Measurements from ENCODE around the gene SLC22A12. TPM values are rescaled to one million over a fixed set of nuclear protein-coding genes. Genes with fewer than 3 reads are reported as not detected.

The SLC22A12 gene
- total and polyA plus RNA-seq, 2 experiments from 2014 or later: not detected

- no peaks in the 10 kb centered on the region for H3K9me3 Mint-ChIP-seq
- peak; percentile 17 for ATAC-seq
- no peak overlapping the region; the same call in 2 of the 3 replicates for H3K4me3 Mint-ChIP-seq
- peak overlapping the region; percentile 67; the same call in 1 of the 2 replicates for H3K27ac Mint-ChIP-seq
- peaks cover 9% of the 10 kb centered on the region for H3K4me1 ChIP-seq (ENCODE audit: insufficient read depth)
- H3K27me3 Mint-ChIP-seq (ENCODE audit: insufficient read depth, low read depth, poor library complexity): peaks cover 19% of the 10 kb centered on the region
- TF ChIP-seq ZNF114 (CRISPR knock-in tag; IDR thresholded peaks at IDR 0.05) (no peak), STAT1 (IDR thresholded peaks at IDR 0.05; ENCODE audit: unreplicated experiment) (no peak), ZNF331 (CRISPR knock-in tag; IDR thresholded peaks at IDR 0.05; ENCODE audit: low read depth) (no peak), CREB1 (CRISPR knock-in tag; IDR thresholded peaks at IDR 0.05; ENCODE audit: low read depth) (no peak), EZH2 (IDR thresholded peaks at IDR 0.05; ENCODE audit: low read depth, unreplicated experiment) (no peak), ETS1 (IDR thresholded peaks at IDR 0.05) (no peak), NANOG (IDR thresholded peaks at IDR 0.05; ENCODE audit: borderline replicate concordance) (no peak), ZNF462 (CRISPR knock-in tag; IDR thresholded peaks at IDR 0.05) (no peak), EZH2phosphoT487 (IDR thresholded peaks at IDR 0.05; ENCODE audit: unreplicated experiment) (no peak), JUNB (IDR thresholded peaks at IDR 0.05; ENCODE audit: unreplicated experiment) (no peak), POLR2AphosphoS5 (IDR thresholded peaks at IDR 0.05; ENCODE audit: low read depth) (no peak)
- TF ChIP-seq, protein P1, sequence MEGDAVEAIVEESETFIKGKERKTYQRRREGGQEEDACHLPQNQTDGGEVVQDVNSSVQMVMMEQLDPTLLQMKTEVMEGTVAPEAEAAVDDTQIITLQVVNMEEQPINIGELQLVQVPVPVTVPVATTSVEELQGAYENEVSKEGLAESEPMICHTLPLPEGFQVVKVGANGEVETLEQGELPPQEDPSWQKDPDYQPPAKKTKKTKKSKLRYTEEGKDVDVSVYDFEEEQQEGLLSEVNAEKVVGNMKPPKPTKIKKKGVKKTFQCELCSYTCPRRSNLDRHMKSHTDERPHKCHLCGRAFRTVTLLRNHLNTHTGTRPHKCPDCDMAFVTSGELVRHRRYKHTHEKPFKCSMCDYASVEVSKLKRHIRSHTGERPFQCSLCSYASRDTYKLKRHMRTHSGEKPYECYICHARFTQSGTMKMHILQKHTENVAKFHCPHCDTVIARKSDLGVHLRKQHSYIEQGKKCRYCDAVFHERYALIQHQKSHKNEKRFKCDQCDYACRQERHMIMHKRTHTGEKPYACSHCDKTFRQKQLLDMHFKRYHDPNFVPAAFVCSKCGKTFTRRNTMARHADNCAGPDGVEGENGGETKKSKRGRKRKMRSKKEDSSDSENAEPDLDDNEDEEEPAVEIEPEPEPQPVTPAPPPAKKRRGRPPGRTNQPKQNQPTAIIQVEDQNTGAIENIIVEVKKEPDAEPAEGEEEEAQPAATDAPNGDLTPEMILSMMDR (conservative IDR thresholded peaks at IDR 0.05; ENCODE audit: low read depth in 2 of 2): no peak
- TF ChIP-seq, protein P2, sequence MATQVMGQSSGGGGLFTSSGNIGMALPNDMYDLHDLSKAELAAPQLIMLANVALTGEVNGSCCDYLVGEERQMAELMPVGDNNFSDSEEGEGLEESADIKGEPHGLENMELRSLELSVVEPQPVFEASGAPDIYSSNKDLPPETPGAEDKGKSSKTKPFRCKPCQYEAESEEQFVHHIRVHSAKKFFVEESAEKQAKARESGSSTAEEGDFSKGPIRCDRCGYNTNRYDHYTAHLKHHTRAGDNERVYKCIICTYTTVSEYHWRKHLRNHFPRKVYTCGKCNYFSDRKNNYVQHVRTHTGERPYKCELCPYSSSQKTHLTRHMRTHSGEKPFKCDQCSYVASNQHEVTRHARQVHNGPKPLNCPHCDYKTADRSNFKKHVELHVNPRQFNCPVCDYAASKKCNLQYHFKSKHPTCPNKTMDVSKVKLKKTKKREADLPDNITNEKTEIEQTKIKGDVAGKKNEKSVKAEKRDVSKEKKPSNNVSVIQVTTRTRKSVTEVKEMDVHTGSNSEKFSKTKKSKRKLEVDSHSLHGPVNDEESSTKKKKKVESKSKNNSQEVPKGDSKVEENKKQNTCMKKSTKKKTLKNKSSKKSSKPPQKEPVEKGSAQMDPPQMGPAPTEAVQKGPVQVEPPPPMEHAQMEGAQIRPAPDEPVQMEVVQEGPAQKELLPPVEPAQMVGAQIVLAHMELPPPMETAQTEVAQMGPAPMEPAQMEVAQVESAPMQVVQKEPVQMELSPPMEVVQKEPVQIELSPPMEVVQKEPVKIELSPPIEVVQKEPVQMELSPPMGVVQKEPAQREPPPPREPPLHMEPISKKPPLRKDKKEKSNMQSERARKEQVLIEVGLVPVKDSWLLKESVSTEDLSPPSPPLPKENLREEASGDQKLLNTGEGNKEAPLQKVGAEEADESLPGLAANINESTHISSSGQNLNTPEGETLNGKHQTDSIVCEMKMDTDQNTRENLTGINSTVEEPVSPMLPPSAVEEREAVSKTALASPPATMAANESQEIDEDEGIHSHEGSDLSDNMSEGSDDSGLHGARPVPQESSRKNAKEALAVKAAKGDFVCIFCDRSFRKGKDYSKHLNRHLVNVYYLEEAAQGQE (IDR thresholded peaks at IDR 0.05; ENCODE audit: unreplicated experiment): no peak
- no peaks in the 10 kb centered on the region; the same call in 2 of the 3 replicates for H3K36me3 Mint-ChIP-seq (ENCODE audit: low read depth)
- H4K20me1 ChIP-seq (replicated peaks; ENCODE audit: insufficient read depth): no peaks in the 10 kb centered on the region
- no peaks in the 10 kb centered on the region for H3F3A ChIP-seq (replicated peaks; ENCODE audit: low read depth)
- no peak overlapping the region for H3K27ac ChIP-seq (ENCODE audit: low read depth)
- no peaks in the 10 kb centered on the region for H3K27me3 ChIP-seq (ENCODE audit: insufficient read depth)
- peak; percentile 64 for DNase-seq (ENCODE audit: low spot score)
- 0 out of 2 replicates have a peak, but pooled peaks cover under 1% of the 10 kb centered on the region for H3K9me2 ChIP-seq (ENCODE audit: insufficient read depth)
- H3K79me2 ChIP-seq (replicated peaks; ENCODE audit: insufficient read depth): no peaks in the 10 kb centered on the region
- H2AFZ ChIP-seq: peak overlapping the region; percentile 88
- peaks cover 37% of the 10 kb centered on the region for H3K4me1 Mint-ChIP-seq
- peak overlapping the region; percentile 26; the same call in 1 of the 2 replicates for H3K4me2 ChIP-seq
- no peaks in the 10 kb centered on the region for H3K36me3 ChIP-seq (ENCODE audit: insufficient read depth)
- no peak overlapping the region for H3K4me3 ChIP-seq
These were observed 31.5 kb upstream of the SLC22A12 start for GRCh38 chr11:64559351-64560138.
